Measurements from ENCODE around the gene TRIM26. TPM values are rescaled to one million over a fixed set of nuclear protein-coding genes. Genes with fewer than 3 reads are reported as not detected.

The TRIM26 gene
- polyA plus RNA-seq, 1 experiment, result 41.8 TPM

DNA sequence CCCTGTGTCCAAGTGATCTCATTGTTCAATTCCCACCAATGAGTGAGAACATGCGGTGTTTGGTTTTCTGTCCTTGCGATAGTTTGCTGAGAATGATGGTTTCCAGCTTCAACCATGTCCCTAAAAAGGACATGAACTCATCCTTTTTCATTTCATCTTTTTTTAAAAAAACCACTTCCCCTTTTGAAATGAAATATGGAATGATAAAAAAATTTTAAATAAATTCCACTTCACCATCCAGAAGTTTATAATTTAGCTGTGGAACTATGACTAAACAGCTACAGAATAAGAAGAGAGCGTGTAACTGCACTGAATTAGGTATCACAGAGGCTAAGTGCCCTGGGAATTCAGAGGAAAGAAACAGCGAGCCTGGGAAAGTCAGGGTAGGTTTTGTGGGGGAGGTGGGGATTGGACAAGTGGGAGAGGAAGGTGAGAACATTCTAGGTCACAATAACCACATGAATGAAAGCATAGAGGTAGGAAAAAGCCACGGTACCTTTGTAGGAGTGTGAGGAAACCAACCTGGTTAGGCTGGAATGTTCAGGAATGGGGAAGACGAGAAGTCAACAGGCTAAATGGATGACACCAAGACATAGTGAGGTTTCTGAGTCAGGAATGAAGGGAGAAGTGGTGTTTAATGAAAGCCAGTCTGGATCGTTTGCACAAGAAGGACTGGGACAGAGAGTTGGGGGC lies 63.2 kb downstream of the TRIM26 start:
- ChIA-PET CTCF (interaction anchor here (0.9 kb wide), 1 partner anchor 19 kb away, joined by 4 read pairs; no protein-coding TSS in a partner anchor), POLR2A (no interaction called here)
- Histone ChIP-seq H3K36me3 (ENCODE audit: control insufficient read depth, insufficient read depth, low read length) (no peaks in the 10 kb centered on the region), H3K4me3 (ENCODE audit: low read depth, low read length) (no peak overlapping the region), H3K27me3 (ENCODE audit: control insufficient read depth, insufficient read depth, low read length) (no peaks in the 10 kb centered on the region; the same call in none of the 2 replicates)
- no peak for DNase-seq (ENCODE audit: low read depth)
- TF ChIP-seq, protein P1, sequence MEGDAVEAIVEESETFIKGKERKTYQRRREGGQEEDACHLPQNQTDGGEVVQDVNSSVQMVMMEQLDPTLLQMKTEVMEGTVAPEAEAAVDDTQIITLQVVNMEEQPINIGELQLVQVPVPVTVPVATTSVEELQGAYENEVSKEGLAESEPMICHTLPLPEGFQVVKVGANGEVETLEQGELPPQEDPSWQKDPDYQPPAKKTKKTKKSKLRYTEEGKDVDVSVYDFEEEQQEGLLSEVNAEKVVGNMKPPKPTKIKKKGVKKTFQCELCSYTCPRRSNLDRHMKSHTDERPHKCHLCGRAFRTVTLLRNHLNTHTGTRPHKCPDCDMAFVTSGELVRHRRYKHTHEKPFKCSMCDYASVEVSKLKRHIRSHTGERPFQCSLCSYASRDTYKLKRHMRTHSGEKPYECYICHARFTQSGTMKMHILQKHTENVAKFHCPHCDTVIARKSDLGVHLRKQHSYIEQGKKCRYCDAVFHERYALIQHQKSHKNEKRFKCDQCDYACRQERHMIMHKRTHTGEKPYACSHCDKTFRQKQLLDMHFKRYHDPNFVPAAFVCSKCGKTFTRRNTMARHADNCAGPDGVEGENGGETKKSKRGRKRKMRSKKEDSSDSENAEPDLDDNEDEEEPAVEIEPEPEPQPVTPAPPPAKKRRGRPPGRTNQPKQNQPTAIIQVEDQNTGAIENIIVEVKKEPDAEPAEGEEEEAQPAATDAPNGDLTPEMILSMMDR (IDR thresholded peaks at IDR 0.05; ENCODE audit: insufficient read depth, low read depth, low read length), result no peak

DNA sequence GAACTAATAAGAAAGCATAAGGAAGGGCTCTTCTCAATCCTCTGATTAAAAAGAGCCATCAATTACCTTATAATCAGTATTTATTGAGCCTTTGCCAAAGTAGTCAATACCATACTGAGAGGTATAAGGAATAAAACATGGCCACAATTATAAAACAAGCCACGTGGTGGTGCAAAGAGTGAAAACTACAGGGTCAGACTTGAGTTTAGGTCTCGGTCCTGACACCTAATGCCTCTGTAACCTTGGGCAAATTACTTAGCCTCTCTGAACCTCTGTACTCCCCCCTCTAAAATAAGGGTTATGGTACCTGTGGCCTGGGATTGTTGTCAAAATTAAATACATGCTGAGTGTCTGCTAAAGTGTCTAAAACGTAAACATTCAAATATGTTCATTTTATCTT lies 64.0 kb downstream of the TRIM26 start:
- DNase-seq (ENCODE audit: low read depth), result no peak
- ChIA-PET POLR2A (no interaction called here), CTCF (interaction anchor here (2.8 kb wide), 1 partner anchor 18 kb away, joined by 15 read pairs; no protein-coding TSS in a partner anchor)
- Histone ChIP-seq H3K27me3 (ENCODE audit: control insufficient read depth, insufficient read depth, low read length) (peaks cover 5% of the 10 kb centered on the region), H3K4me3 (ENCODE audit: low read depth, low read length) (no peak overlapping the region), H3K36me3 (ENCODE audit: control insufficient read depth, insufficient read depth, low read length) (no peaks in the 10 kb centered on the region)
- TF ChIP-seq, protein P1 (IDR thresholded peaks at IDR 0.05; ENCODE audit: insufficient read depth, low read depth, low read length), result no peak

DNA sequence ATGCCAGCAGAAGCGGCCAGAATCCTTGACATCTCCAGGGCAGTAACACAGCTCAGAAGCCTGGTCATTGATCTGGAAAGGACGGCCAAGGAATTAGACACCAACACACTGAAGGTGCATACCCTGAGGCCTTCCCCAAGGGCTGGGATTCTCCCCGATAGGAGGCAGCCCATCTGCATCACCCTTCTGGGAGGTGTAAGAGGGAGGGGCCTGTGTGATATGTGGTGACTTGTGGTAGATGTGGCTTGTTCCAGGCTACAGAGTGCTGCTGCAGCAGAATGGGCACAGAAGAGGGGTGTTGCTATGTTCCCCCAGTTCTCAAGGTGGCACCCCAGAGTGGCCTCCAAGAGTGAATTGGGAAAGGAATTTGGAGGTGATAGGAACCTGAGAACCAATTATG lies 66.1 kb downstream of the TRIM26 start:
- no peak overlapping the region for H3K4me3 ChIP-seq (ENCODE audit: low read depth, low read length)
- H3K36me3 ChIP-seq (ENCODE audit: control insufficient read depth, insufficient read depth, low read length), result no peaks in the 10 kb centered on the region
- ChIA-PET CTCF (interaction anchor here (2.8 kb wide), 1 partner anchor 16 kb away, joined by 15 read pairs; no protein-coding TSS in a partner anchor), POLR2A (no interaction called here)
- DNase-seq (ENCODE audit: low read depth), result no peak
- TF ChIP-seq, protein P1 (IDR thresholded peaks at IDR 0.05; ENCODE audit: insufficient read depth, low read depth, low read length), result no peak
- peaks cover 10% of the 10 kb centered on the region for H3K27me3 ChIP-seq (ENCODE audit: control insufficient read depth, insufficient read depth, low read length)

DNA sequence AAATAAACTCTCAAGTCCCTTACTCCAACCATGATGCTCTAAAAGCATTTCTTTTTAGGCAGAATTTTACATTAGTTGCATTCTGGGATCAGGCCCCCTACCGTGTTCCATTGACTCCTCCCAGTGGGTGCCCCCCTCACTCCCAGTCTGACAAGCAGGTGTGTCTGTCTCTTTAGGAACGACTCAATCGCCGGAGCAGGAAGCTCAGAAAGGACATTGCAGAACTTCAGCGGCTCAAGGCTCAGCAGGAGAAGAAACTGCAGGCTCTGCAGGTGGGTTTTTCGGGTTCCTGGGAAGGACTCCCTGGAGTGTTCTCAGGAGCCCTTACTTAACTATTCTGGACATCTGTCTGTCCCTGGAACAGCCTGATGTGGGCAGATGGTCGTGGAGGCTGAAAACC lies 67.4 kb downstream of the TRIM26 start:
- Histone ChIP-seq H3K4me3 (ENCODE audit: low read depth, low read length) (no peak overlapping the region), H3K27me3 (ENCODE audit: control insufficient read depth, insufficient read depth, low read length) (peaks cover 12% of the 10 kb centered on the region), H3K36me3 (ENCODE audit: control insufficient read depth, insufficient read depth, low read length) (no peaks in the 10 kb centered on the region)
- POLR2A ChIA-PET, result no interaction called here
- CTCF ChIA-PET, result interaction anchor here (1.0 to 3.4 kb wide), 2 partner anchors 12 to 14 kb away, joined by 3 to 21 read pairs; no protein-coding TSS in a partner anchor
- TF ChIP-seq, protein P1 (IDR thresholded peaks at IDR 0.05; ENCODE audit: insufficient read depth, low read depth, low read length), result no peak
- DNase-seq (ENCODE audit: low read depth), result no peak

DNA sequence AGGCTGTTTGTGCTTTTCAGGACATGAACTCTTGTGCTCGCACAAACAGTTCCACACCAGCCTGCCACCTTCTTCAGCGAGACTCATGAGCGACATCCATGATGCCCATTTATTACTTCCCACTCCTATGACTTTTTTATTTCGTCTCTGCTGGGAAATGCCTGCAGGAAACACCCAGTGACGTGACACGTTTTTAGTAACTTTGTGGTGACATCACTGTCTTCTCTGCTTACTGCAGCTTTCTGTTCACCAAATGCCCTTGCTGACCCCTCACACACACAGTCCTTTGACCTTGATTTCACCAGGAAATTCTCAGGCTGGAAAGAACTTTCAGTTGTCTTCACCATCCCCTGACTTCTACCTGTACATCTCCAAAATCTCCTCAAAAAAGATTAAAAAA lies 68.4 kb downstream of the TRIM26 start:
- Histone ChIP-seq H3K4me3 (ENCODE audit: low read depth, low read length) (no peak overlapping the region), H3K36me3 (ENCODE audit: control insufficient read depth, insufficient read depth, low read length) (no peaks in the 10 kb centered on the region), H3K27me3 (ENCODE audit: control insufficient read depth, insufficient read depth, low read length) (peaks cover 12% of the 10 kb centered on the region)
- DNase-seq (ENCODE audit: low read depth), result no peak
- POLR2A ChIA-PET, result no interaction called here
- TF ChIP-seq, protein P1 (IDR thresholded peaks at IDR 0.05; ENCODE audit: insufficient read depth, low read depth, low read length), result no peak
- CTCF ChIA-PET, result interaction anchor here (1.0 to 3.4 kb wide), 2 partner anchors 10 to 13 kb away, joined by 3 to 21 read pairs; no protein-coding TSS in a partner anchor
